ENCODE results near the gene AMBRA1.

- TF ChIP-seq CTCF (IDR thresholded peaks at IDR 0.05) (no peak), POLR2A (IDR thresholded peaks at IDR 0.05) (no peak)
Measured at GRCh38 chr11:46543564-46543963, 50.3 kb downstream of the AMBRA1 start.

All from prostate gland (tissue), 2 donors.